Spleen (tissue), 11 donors: ENCODE data around the gene EMX2. TPM values are rescaled to one million over a fixed set of nuclear protein-coding genes. Genes with fewer than 3 reads are reported as not detected.
A peak's percentile ranks its signal among the peaks of the same experiment; 100 is the strongest.

Source experiments
- DNase-seq: peaks from one replicate; pipeline ENCODE4 v3.0.0-alpha.2; 2020
- H3K27ac ChIP-seq, 8 donors: fragments of 200-600 bp; sonication (generic) in 7 of 8; 1 replicate in 4 of 8; 2 replicates in 4 of 8; pipeline versions ENCODE4 v1.5.0 to v1.8.0; 2016 to 2021; ENCODE audit warnings: inconsistent platforms in 4 of 8, mild to moderate bottlenecking in 4 of 8, moderate library complexity in 1 of 8
- H3K27me3 ChIP-seq, 7 donors: fragments of 200-600 bp; sonication (generic) in 6 of 7; replicated peaks in 1 of 7; 1 replicate in 4 of 7; 2 replicates in 3 of 7; pipeline versions ENCODE4 v1.5.0 to v1.8.0; 2016 to 2021; ENCODE audit warnings: inconsistent platforms in 3 of 7, mild to moderate bottlenecking in 1 of 7
- H3K36me3 ChIP-seq, 6 donors: fragments of 200-600 bp; sonication (generic) in 5 of 6; 1 replicate in 4 of 6; 2 replicates in 2 of 6; pipeline versions ENCODE4 v1.5.0 to v1.8.0; 2016 to 2021; ENCODE audit warnings: inconsistent platforms in 2 of 6
- H3K4me1 ChIP-seq, 6 donors: fragments of 200-600 bp; sonication (generic) in 5 of 6; 1 replicate in 3 of 6; 2 replicates in 3 of 6; pipeline versions ENCODE4 v1.5.0 to v1.8.0; 2016 to 2021; ENCODE audit warnings: inconsistent platforms in 3 of 6
- H3K4me3 ChIP-seq, 8 donors: fragments of 200-600 bp; sonication (generic) in 7 of 8; 1 replicate in 4 of 8; 2 replicates in 4 of 8; pipeline versions ENCODE4 v1.5.0 to v1.8.0; 2016 to 2021; ENCODE audit warnings: inconsistent platforms in 4 of 8, mild to moderate bottlenecking in 4 of 8, moderate library complexity in 2 of 8
- H3K9me3 ChIP-seq, 8 donors: fragments of 200-600 bp; sonication (generic) in 7 of 8; 1 replicate in 4 of 8; 2 replicates in 4 of 8; pipeline versions ENCODE4 v1.5.0 to v1.8.0; 2016 to 2021; ENCODE audit warnings: inconsistent platforms in 4 of 8
- POLR2A ChIP-seq, 3 donors: fragments of 450-650 bp; IDR thresholded peaks; one replicate each; pipeline ENCODE4 v1.5.1; 2017; ENCODE audit warnings: antibody characterized with exemption in 3 of 3, mild to moderate bottlenecking in 1 of 3
- POLR2AphosphoS5 ChIP-seq, 3 donors: sonication (generic); formaldehyde crosslinking; IDR thresholded peaks; one replicate each; pipeline ENCODE4 v1.5.1; 2017; ENCODE audit warnings: antibody characterized with exemption in 3 of 3
- WGBS, 5 donors: extraction: QIAGEN DNeasy Blood & Tissue Kit in 3 of 5; methylation state at CpG; one replicate each; pipeline versions ENCODE4 v1.1.5 to v1.1.7; 2013 to 2018; 5-methylcytosine and 5-hydroxymethylcytosine counted together
- intact Hi-C: fragments of 100-400 bp; cut with DNase I; formaldehyde crosslinking; loops from one replicate; pipeline ENCODE4 v1.15.0; 2023; ENCODE audit warnings: low total_unique reads
- polyA plus RNA-seq, 3 donors: library from polyadenylated mRNA; stranded (reverse); fragments of 200-250 nt; gene quantifications; one replicate each; pipeline ENCODE4 v1.2.1, GENCODE V29; 2013
- total RNA-seq, 7 donors: library from RNA; depleted of rRNA in 3 of 7; stranded (reverse); fragments of >200 nt in 3 of 7; fragmentation: NEBNext Ultra II Directional in 4 of 7; extraction: Animal tissue kit (Norgen Biotek cat#: 25700) in 4 of 7; gene quantifications; one replicate each; pipeline versions ENCODE4 v1.1.0 to v1.2.1, GENCODE V29; 2016 to 2021
- TF ChIP-seq, protein P1 (sequence below), 11 experiments: fragments of 200-600 bp in 7 of 11; fragments of 450-650 bp in 4 of 11; sonication (generic) in 4 of 11; IDR thresholded peaks in 8 of 11; conservative IDR thresholded peaks in 3 of 11; 1 replicate in 7 of 11; 2 replicates in 4 of 11; pipeline versions ENCODE4 v1.4.0 to v1.8.0; 2016 to 2021; ENCODE audit warnings: antibody characterized with exemption in 11 of 11, inconsistent platforms in 4 of 11, mild to moderate bottlenecking in 1 of 11
- donor health status: healthy with polysubstance abuse.
- donor health status: DM: no; HTN: no; CAD: no; lungs with moderate emphysema.
- donor health status: DM: no; HTN: no; CAD: no.
- donor health status: Bipolar disorder and iron deficiency.
- donor health status: healthy.
- donor health status: DM: no; HTN: no; CAD: no.
- donor health status: DM: yes; HTN: yes; CAD: no.

EMX2 gene
- total and polyA plus RNA-seq, 10 donors = 0.06 TPM; not detected in 9

DNA sequence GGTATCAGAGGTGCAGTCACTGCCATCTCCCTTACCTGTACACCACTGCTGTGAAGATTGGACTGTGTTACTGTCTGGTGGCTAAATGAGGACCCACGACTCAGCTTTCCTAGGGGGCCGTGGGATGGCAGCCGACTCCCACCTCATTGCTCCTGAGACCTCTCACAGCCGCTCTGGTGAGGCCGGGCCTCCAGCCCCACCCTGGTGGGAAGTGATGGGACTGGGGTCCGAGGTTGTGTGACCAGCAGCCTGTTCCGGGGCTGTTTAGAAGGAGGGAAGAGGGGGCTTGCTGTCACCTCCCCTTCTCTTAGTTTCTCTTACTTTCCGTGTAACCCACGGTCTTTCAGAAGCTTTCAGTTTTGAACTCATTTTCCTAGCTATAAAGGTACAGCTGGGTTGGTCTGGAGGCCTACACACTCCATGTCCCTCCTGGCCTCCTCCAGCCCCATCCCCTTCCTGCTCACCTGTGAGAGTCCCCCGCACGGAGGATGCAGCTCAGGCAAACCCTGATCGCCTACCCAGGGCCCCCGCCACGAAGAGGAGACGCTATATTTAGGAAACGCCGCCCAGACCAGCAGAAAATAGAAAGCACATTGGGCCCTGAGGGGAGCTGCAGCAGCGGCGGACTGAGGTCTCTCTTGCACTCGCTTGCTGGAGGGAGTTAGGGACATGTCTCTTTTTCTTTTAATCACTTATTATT, 4.6 kb downstream of the EMX2 start:
- DNase-seq = no peak
- TF ChIP-seq POLR2AphosphoS5 (IDR thresholded peaks at IDR 0.05) (no peak), POLR2A (IDR thresholded peaks at IDR 0.05) (no peak)
- TF ChIP-seq, protein P1, sequence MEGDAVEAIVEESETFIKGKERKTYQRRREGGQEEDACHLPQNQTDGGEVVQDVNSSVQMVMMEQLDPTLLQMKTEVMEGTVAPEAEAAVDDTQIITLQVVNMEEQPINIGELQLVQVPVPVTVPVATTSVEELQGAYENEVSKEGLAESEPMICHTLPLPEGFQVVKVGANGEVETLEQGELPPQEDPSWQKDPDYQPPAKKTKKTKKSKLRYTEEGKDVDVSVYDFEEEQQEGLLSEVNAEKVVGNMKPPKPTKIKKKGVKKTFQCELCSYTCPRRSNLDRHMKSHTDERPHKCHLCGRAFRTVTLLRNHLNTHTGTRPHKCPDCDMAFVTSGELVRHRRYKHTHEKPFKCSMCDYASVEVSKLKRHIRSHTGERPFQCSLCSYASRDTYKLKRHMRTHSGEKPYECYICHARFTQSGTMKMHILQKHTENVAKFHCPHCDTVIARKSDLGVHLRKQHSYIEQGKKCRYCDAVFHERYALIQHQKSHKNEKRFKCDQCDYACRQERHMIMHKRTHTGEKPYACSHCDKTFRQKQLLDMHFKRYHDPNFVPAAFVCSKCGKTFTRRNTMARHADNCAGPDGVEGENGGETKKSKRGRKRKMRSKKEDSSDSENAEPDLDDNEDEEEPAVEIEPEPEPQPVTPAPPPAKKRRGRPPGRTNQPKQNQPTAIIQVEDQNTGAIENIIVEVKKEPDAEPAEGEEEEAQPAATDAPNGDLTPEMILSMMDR (IDR thresholded peaks at IDR 0.05 in 8 of 11, conservative IDR thresholded peaks at IDR 0.05 in 3 of 11) = no peak
- H3K27ac ChIP-seq = no peak overlapping the region
- H3K27me3 ChIP-seq = peaks cover 19 to 100% (median 100%) of the 10 kb centered on the region in 7 donors
- 1 to 5% (median 4%) methylated on average over 13 to 20 of the region's 20 CpGs for WGBS, 5 donors
- intact Hi-C loops = loop anchor here (10.0 kb wide), 1 partner anchor 138 kb away; no protein-coding TSS in a partner anchor
- H3K4me1 ChIP-seq = peaks cover 17 to 71% (median 53%) of the 10 kb centered on the region in 6 donors
- no peaks in the 10 kb centered on the region for H3K36me3 ChIP-seq
- H3K4me3 ChIP-seq = peak overlapping the region in 1 of 8 donors; percentile 13
- H3K9me3 ChIP-seq = no peaks in the 10 kb centered on the region

DNA sequence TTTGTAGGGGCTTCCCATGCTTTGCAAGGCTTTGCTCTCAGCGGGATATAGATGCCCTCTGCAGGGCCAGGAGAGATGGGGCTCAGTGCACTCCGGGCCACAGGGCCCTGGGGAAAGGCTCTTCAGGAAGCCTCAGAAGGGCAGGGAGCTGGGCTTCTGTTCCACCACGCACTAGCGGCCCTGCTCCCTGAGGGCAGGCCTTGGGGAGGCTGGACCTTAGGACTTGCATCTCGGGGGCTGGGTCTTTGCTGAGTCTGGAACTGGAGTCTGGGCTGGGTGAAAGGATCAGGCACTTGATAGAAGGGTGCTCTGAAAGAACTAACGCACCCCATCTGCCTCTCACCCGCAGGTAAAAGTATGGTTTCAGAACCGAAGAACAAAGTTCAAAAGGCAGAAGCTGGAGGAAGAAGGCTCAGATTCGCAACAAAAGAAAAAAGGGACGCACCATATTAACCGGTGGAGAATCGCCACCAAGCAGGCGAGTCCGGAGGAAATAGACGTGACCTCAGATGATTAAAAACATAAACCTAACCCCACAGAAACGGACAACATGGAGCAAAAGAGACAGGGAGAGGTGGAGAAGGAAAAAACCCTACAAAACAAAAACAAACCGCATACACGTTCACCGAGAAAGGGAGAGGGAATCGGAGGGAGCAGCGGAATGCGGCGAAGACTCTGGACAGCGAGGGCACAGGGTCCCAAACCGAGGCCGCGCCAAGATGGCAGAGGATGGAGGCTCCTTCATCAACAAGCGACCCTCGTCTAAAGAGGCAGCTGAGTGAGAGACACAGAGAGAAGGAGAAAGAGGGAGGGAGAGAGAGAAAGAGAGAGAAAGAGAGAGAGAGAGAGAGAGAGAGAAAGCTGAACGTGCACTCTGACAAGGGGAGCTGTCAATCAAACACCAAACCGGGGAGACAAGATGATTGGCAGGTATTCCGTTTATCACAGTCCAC, 5.4 kb downstream of the EMX2 start:
- H3K27ac ChIP-seq = no peak overlapping the region
- H3K4me3 ChIP-seq = no peak overlapping the region
- peaks cover 21 to 100% (median 100%) of the 10 kb centered on the region in 7 donors for H3K27me3 ChIP-seq
- intact Hi-C loops = loop anchor here (10.0 kb wide), 1 partner anchor 137 kb away; no protein-coding TSS in a partner anchor
- WGBS, 5 donors = 4 to 8% (median 7%) methylated on average over 32 of the region's 32 CpGs
- no peak for DNase-seq
- H3K9me3 ChIP-seq = no peaks in the 10 kb centered on the region
- H3K4me1 ChIP-seq = peaks cover 17 to 71% (median 48%) of the 10 kb centered on the region in 6 donors
- H3K36me3 ChIP-seq = no peaks in the 10 kb centered on the region
- TF ChIP-seq POLR2AphosphoS5 (IDR thresholded peaks at IDR 0.05) (no peak), POLR2A (IDR thresholded peaks at IDR 0.05) (no peak)
- TF ChIP-seq, protein P1 (IDR thresholded peaks at IDR 0.05 in 8 of 11, conservative IDR thresholded peaks at IDR 0.05 in 3 of 11) = no peak

DNA sequence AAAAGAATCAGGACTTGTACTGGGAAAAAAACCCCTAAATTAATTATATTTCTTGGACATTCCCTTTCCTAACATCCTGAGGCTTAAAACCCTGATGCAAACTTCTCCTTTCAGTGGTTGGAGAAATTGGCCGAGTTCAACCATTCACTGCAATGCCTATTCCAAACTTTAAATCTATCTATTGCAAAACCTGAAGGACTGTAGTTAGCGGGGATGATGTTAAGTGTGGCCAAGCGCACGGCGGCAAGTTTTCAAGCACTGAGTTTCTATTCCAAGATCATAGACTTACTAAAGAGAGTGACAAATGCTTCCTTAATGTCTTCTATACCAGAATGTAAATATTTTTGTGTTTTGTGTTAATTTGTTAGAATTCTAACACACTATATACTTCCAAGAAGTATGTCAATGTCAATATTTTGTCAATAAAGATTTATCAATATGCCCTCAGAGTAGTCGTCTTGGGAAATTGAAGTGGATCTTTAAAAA, 6.6 kb downstream of the EMX2 start:
- H3K36me3 ChIP-seq = no peaks in the 10 kb centered on the region
- H3K4me3 ChIP-seq = no peak overlapping the region
- intact Hi-C loops = loop anchor here (10.0 kb wide), 1 partner anchor 136 kb away; no protein-coding TSS in a partner anchor
- H3K9me3 ChIP-seq = no peaks in the 10 kb centered on the region
- 11 to 19% (median 14%) methylated on average over 6 of the region's 6 CpGs for WGBS, 5 donors
- H3K4me1 ChIP-seq = peaks cover 7 to 70% (median 44%) of the 10 kb centered on the region in 6 donors
- no peak overlapping the region for H3K27ac ChIP-seq
- TF ChIP-seq, protein P1 (IDR thresholded peaks at IDR 0.05 in 8 of 11, conservative IDR thresholded peaks at IDR 0.05 in 3 of 11) = no peak
- TF ChIP-seq POLR2AphosphoS5 (IDR thresholded peaks at IDR 0.05) (no peak), POLR2A (IDR thresholded peaks at IDR 0.05) (no peak)
- H3K27me3 ChIP-seq = peaks cover 19 to 100% (median 100%) of the 10 kb centered on the region in 7 donors
- no peak for DNase-seq
